GM12878 (cell line): ENCODE measurements around the gene OR2AG2. TPM values are rescaled to one million over a fixed set of nuclear protein-coding genes. Genes with fewer than 3 reads are reported as not detected.

Experiments used
- ATAC-seq: fragments of 200-7000 bp; cut with Tn5 transposase; 3 replicates; pipeline ENCODE4 v1.9.1; 2020; ENCODE audit warnings: mild to moderate bottlenecking, moderate library complexity
- BruUV-seq: library from RNA; stranded (reverse); fragments of 400-500 nt; replicated peaks from 2 replicates; lab custom pipeline; 2021; lab: Mats Ljungman, UMichigan
- CTCF ChIA-PET: fragments of 300-600 bp; sonication (Branson Sonifier 250); formaldehyde crosslinking; extraction: SDS; loops from one replicate; lab custom pipeline; 2021; ENCODE audit warnings: inconsistent platforms; lab: Yijun Ruan, JAX
- POLR2A ChIA-PET: fragments of 350-600 bp; formaldehyde crosslinking; extraction: SDS; loops from one replicate; lab custom pipeline; 2021; ENCODE audit warnings: inconsistent platforms; lab: Charles Lee
- RAD21 ChIA-PET: fragments of 300-600 bp; sonication (Branson Sonifier 250); formaldehyde crosslinking; loops from one replicate; lab custom pipeline; 2023; ENCODE audit warnings: antibody characterized with exemption; ENCODE audit not compliant: unreplicated experiment; lab: Charles Lee
- SMC1A ChIA-PET: fragments of 300-600 bp; sonication (Branson Sonifier 250); formaldehyde crosslinking; loops from one replicate; lab custom pipeline; 2023; ENCODE audit not compliant: unreplicated experiment, uncharacterized antibody; lab: Charles Lee
- DNase-seq: peaks from one replicate; pipeline ENCODE4 v3.0.0-alpha.2; 2011; ENCODE audit warnings: low read depth, low spot score
- FAIRE-seq: peaks from 3 replicates; lab custom pipeline; 2011; peaks lifted over from hg19 to GRCh38; lab: Jason Lieb, UNC
- H2AFZ ChIP-seq: 2 replicates; pipeline ENCODE4 v1.6.0; 2011; ENCODE audit warnings: low read depth, low read length, control low read depth; ENCODE audit not compliant: control insufficient read depth
- H3K27ac ChIP-seq: 2 replicates; pipeline ENCODE4 v1.5.1; 2011; ENCODE audit warnings: control low read depth; ENCODE audit not compliant: control insufficient read depth, insufficient read depth
- H3K27me3 ChIP-seq, 2 experiments: replicated peaks in 1 of 2; 2 replicates each; pipeline versions ENCODE4 v1.6.0 to v1.6.1; 2011; ENCODE audit warnings: low read length in 1 of 2; ENCODE audit not compliant: control insufficient read depth in 2 of 2, insufficient read depth in 2 of 2
- H3K36me3 ChIP-seq, 2 experiments: 2 replicates each; pipeline ENCODE4 v1.5.1; 2011; ENCODE audit warnings: low read length in 1 of 2; ENCODE audit not compliant: control insufficient read depth in 2 of 2, insufficient read depth in 2 of 2
- H3K4me1 ChIP-seq: 2 replicates; pipeline ENCODE4 v1.6.1; 2011; ENCODE audit warnings: mild to moderate bottlenecking, low read length, moderate library complexity, mixed read lengths; ENCODE audit not compliant: control insufficient read depth, insufficient read depth
- H3K4me2 ChIP-seq: 2 replicates; pipeline ENCODE4 v1.6.0; 2011; ENCODE audit warnings: control low read depth; ENCODE audit not compliant: control insufficient read depth, insufficient read depth
- H3K4me3 ChIP-seq: fragments of 200-600 bp; sonication (generic); 2 replicates; pipeline ENCODE4 v1.5.1; 2016
- H3K79me2 ChIP-seq: 2 replicates; pipeline ENCODE4 v1.6.0; 2011; ENCODE audit warnings: low read length; ENCODE audit not compliant: control insufficient read depth, insufficient read depth
- H3K9ac ChIP-seq: 2 replicates; pipeline ENCODE4 v1.8.0; 2011; ENCODE audit warnings: low read length, control low read depth, mixed read lengths; ENCODE audit not compliant: control insufficient read depth, insufficient read depth
- H3K9me3 ChIP-seq: replicated peaks from 3 replicates; pipeline ENCODE4 v1.5.1; 2011; ENCODE audit warnings: mild to moderate bottlenecking, low read length; ENCODE audit not compliant: control insufficient read depth, insufficient read depth
- H4K20me1 ChIP-seq: 2 replicates; pipeline ENCODE4 v1.6.0; 2011; ENCODE audit not compliant: control insufficient read depth, insufficient read depth
- BCL3 ChIP-seq: IDR thresholded peaks from 2 replicates; pipeline ENCODE4 v1.6.1; 2011; ENCODE audit warnings: borderline replicate concordance, low read depth, mild to moderate bottlenecking, moderate library complexity, low read length; ENCODE audit not compliant: insufficient read depth, poor library complexity, severe bottlenecking
- RUNX3 ChIP-seq: IDR thresholded peaks from 2 replicates; pipeline ENCODE4 v1.6.1; 2012; ENCODE audit warnings: low read length, inconsistent platforms
- WGBS: methylation state at CpG from one replicate; pipeline ENCODE4 v1.1.6; 2016; ENCODE audit warnings: low lambda C conversion rate; ENCODE audit not compliant: insufficient replicate concordance, insufficient coverage; ENCODE audit errors: missing lambda C conversion rate; 5-methylcytosine and 5-hydroxymethylcytosine counted together
- in situ Hi-C: fragments of 300-500 bp; cut with MboI; formaldehyde crosslinking; loops from 9 replicates; pipeline ENCODE4 v1.14.3; 2018; ENCODE audit warnings: mixed read lengths
- intact Hi-C: fragments of 100-400 bp; cut with micrococcal nuclease; formaldehyde crosslinking; loops from one replicate; pipeline ENCODE4 v1.14.2; 2022; ENCODE audit not compliant: unreplicated experiment
- polyA plus RNA-seq, 11 experiments: library from polyadenylated mRNA; depleted of rRNA in 4 of 11; unstranded in 6 of 11; stranded (reverse) in 5 of 11; fragments of >200 nt; fragmentation: Nextera tagmentation in 4 of 11; fragmentation: Illumina TruSeq in 1 of 11; extraction: Ambion mirVana in 4 of 11; extraction: Trizol in 1 of 11; gene quantifications; 1 replicate in 1 of 11; 2 replicates in 10 of 11; pipeline versions ENCODE4 v1.2.1 to v1.2.3, GENCODE V29; 2011 to 2016; ENCODE audit warnings: inconsistent platforms in 2 of 11, missing spikeins in 2 of 11, low read depth in 1 of 11
- total RNA-seq, 4 experiments: library from RNA; depleted of rRNA in 3 of 4; stranded (reverse); fragments of >200 nt in 3 of 4; fragmentation: Illumina TruSeq in 1 of 4; extraction: Trizol in 1 of 4; gene quantifications; 2 replicates each; pipeline versions ENCODE4 v1.2.1 to v1.2.3, GENCODE V29; 2013 to 2021

Gene OR2AG2
- total and polyA plus RNA-seq, 10 of the 15 experiments (the other 5 are each of a cell fraction or from before 2014, with no cell fraction given), result 0.01 to 0.09 (median 0.07) TPM; not detected in 6

DNA sequence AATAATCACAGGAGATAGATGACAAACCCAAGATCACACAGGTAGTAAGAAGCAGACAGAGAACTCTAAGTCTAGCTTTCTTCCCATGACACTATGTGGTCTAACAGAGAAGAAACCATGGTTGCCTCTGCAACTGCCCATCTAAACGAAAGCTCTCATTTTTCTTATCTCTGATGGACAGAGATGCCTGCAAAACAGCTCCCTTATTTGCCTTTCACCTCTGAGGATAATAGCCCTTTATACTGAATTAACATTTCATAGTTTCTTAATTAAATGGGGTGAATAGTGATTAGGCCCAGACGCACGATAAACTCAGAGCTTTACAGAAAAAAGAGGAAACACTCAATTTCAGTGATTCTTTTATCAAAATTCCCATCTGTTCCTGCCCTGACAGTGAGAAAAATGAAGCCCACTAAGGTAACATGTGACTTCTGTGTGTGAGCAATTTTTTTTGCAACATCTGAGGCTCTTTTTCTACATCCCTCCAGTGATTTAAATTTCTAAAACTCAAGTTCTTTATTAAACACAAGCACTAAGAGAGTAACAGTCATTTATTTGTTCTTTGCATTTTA is 24.6 kb downstream of the OR2AG2 start:
- POLR2A ChIA-PET, result interaction anchor here (0.5 to 4.3 kb wide), 6 partner anchors 8 to 64 kb away, joined by 3 to 28 read pairs (median 4); partner anchors contain the start of genes MRPL17 and OR2AG2

More for the DNA sequence above, 24.6 kb downstream of the OR2AG2 start:
- no TSS peak for BruUV-seq
- Histone ChIP-seq H3K4me3 (peak overlapping the region; percentile 6; the same call in 1 of the 2 replicates), H3K36me3 (no peaks in the 10 kb centered on the region), H3K27me3 (no peaks in the 10 kb centered on the region), H3K4me2 (peak overlapping the region; percentile 86; the same call in 1 of the 2 replicates), H3K27ac (peak overlapping the region; percentile 99), H4K20me1 (no peaks in the 10 kb centered on the region), H3K79me2 (peaks cover 41% of the 10 kb centered on the region), H3K9me3 (no peaks in the 10 kb centered on the region; the same call in 2 of the 3 replicates), H2AFZ (peak overlapping the region; percentile 93), H3K4me1 (peaks cover 21% of the 10 kb centered on the region; the same call in 1 of the 2 replicates), H3K9ac (no peak overlapping the region)
- ATAC-seq (no peak), FAIRE-seq (no peak), DNase-seq (no peak)
- TF ChIP-seq RUNX3 (peak; percentile 34), BCL3 (no peak)
- ChIA-PET SMC1A (interaction anchor here (1.1 to 18.2 kb wide), 9 partner anchors 6 to 221 kb away, joined by 3 to 420 read pairs (median 6); partner anchors contain the start of genes ILK, MRPL17 and RRP8), CTCF (interaction anchor here (0.7 to 17.5 kb wide), 11 partner anchors 6 to 452 kb away, joined by 3 to 728 read pairs (median 4); partner anchors contain the start of gene MRPL17), RAD21 (interaction anchor here (0.7 to 4.2 kb wide), 4 partner anchors 10 to 357 kb away, joined by 3 to 46 read pairs (median 17); partner anchors contain the start of gene SMPD1)
- 19% methylated on average over 3 of the region's 3 CpGs for WGBS
- intact Hi-C loops (loop anchor here (5.0 to 10.0 kb wide), 4 partner anchors 135 to 1052 kb away; partner anchors contain the start of genes CNGA4, FHIP1B, PPFIBP2 and TAF10), in situ Hi-C loops (loop anchor here (10.0 kb wide), 1 partner anchor 1122 kb away; the partner anchor contains the start of gene TRIM34)
